Panc1 (cell line): ENCODE measurements around the gene PGC.

ENCODE experiments used
- CTCF ChIP-seq: fragments of 450-650 bp; IDR thresholded peaks from 2 replicates; pipeline ENCODE4 v1.5.1; 2017; ENCODE audit warnings: mild to moderate bottlenecking
- POLR2AphosphoS5 ChIP-seq: IDR thresholded peaks from 2 replicates; pipeline ENCODE4 v1.6.1; 2012; ENCODE audit warnings: mild to moderate bottlenecking, low read depth, low read length, moderate library complexity
- SIN3A ChIP-seq: IDR thresholded peaks from 2 replicates; pipeline ENCODE4 v1.6.1; 2012; ENCODE audit warnings: low read depth, mild to moderate bottlenecking, low read length, moderate library complexity, borderline replicate concordance; ENCODE audit not compliant: insufficient read depth
- TCF7L2 ChIP-seq: IDR thresholded peaks from 2 replicates; pipeline ENCODE4 v1.6.1; 2011; ENCODE audit warnings: mild to moderate bottlenecking, low read depth, low read length, inconsistent platforms

DNA sequence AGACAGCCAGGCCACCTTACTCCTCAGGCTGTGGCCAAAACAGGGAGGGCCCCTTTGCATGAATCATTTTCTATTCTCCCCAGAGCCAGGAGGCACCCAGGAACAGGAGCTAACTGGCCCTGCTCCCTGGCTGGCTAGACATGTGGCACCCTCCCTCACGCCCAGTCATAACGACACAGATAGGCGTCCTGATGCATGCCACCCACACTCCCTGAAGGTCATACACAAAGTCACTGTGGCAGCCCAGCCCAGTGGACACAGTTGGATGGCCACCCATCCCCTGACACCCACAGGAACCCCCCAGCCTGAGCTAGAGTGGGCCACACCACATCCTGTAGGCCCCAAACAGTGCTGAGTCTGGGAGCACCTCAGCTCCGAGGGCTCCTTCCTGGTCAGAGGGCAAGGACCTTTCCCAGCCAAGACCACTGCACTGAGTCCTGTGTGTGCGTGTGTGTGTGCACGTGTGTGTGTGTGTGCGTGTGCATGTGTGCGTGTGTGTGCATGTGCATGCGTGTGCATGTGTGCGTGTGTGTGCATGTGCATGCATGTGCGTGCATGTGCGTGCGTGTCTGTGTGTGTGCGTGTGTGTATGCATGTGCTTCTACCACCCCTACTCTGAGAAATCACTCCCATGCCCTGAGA is 33.4 kb downstream of the PGC start:
- TF ChIP-seq CTCF (no peak), POLR2AphosphoS5 (no peak), TCF7L2 (no peak), SIN3A (no peak)
